ENCODE measurements around the gene OBP2B.
A peak's percentile ranks its signal among the peaks of the same experiment; 100 is the strongest.

OBP2B gene

GRCh38 chr9:133167769-133168168 lies 41.3 kb downstream of the OBP2B start:
- peak overlapping the region; percentile 54 for H2BK12ac ChIP-seq (ENCODE audit: low read length)
- H3K4ac ChIP-seq (ENCODE audit: low read depth, low read length): no peak overlapping the region
- no peak for DNase-seq
- no peak overlapping the region for H2BK5ac ChIP-seq (ENCODE audit: low read depth, low read length, poor library complexity)
- H3K9ac ChIP-seq (ENCODE audit: low read length): no peak overlapping the region
- peak overlapping the region; percentile 23 for H3K14ac ChIP-seq (ENCODE audit: low read length)
- H3K4me2 ChIP-seq (ENCODE audit: low read length): no peak overlapping the region
- H4K8ac ChIP-seq (ENCODE audit: low read depth, low read length): no peak overlapping the region
- peak overlapping the region; percentile 0 for H3K18ac ChIP-seq (ENCODE audit: low read length)
- H4K91ac ChIP-seq (ENCODE audit: low read depth, low read length): peak overlapping the region; percentile 58
- no peaks in the 10 kb centered on the region for H3K27me3 ChIP-seq (ENCODE audit: insufficient read depth, low read length)
- no peak overlapping the region for H2AFZ ChIP-seq (ENCODE audit: insufficient read depth, low read length, poor library complexity)
- H3K79me2 ChIP-seq (ENCODE audit: control insufficient read depth, insufficient read depth, low read length, poor library complexity): peaks cover 3% of the 10 kb centered on the region
- H3K4me3 ChIP-seq (ENCODE audit: low read depth, low read length): no peak overlapping the region
- H3K9me3 ChIP-seq (ENCODE audit: insufficient read depth, low read depth, low read length): peaks cover 2% of the 10 kb centered on the region
- peaks cover 18 to 36% of the 10 kb centered on the region in 2 experiments for H3K4me1 ChIP-seq (ENCODE audit: control insufficient read depth in 1 of 2, insufficient read depth in 2 of 2, low read length in 2 of 2)
- peak overlapping the region; percentile 0 for H2BK120ac ChIP-seq (ENCODE audit: insufficient read depth, low read length, poor library complexity)
- H2AK5ac ChIP-seq (ENCODE audit: low read length): no peak overlapping the region
- no peak overlapping the region for H4K12ac ChIP-seq (ENCODE audit: low read depth, low read length)
- H3K27ac ChIP-seq (ENCODE audit: low read depth, low read length): no peak overlapping the region
- peaks cover 19% of the 10 kb centered on the region for H3K79me1 ChIP-seq (ENCODE audit: low read length)
- no CpG with 5 or more reads among the region's 3 CpGs for WGBS (ENCODE audit: extremely low coverage, insufficient coverage, insufficient read length)
- no peaks in the 10 kb centered on the region for H3K36me3 ChIP-seq (ENCODE audit: control insufficient read depth in 1 of 2, insufficient read depth in 2 of 2, low read length in 2 of 2)
- no peak overlapping the region for H3K23ac ChIP-seq (ENCODE audit: low read length)

DNA sequence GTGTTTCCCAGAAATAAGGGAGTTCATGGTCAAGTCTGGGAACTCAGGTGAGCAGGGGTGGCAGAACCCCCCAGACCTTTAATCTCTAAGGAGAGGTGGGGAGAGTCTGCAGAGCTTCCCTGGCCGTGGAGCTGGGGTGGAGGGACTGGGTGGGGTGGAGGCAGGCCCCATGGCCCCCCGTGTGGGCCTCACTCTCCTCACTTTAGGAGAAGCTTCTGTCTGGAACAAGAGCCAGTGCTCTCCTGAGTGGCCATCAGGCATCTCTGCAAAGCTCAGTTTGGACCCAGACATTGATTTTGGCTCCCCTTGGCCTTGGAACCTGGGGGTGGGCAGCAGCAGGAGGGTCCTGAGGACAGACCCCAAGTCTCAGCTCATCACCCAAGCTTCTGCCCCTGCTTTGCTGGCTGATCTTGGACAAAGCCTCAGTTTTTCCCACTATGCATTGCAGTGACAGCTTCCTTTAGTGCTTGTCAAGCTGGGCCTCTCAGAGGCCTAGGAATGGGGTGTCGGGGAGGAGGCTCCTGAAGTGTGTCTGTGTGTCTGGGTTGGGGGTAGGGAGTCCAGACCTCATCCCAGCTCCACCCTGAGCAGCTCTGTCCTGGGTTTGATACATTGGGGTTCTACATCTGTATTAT lies 41.8 kb downstream of the OBP2B start:
- Histone ChIP-seq H3K4me1 (ENCODE audit: control insufficient read depth in 1 of 2, insufficient read depth in 2 of 2, low read length in 2 of 2) (peaks cover 18 to 36% of the 10 kb centered on the region in 2 experiments), H3K4ac (ENCODE audit: low read depth, low read length) (no peak overlapping the region), H4K91ac (ENCODE audit: low read depth, low read length) (peak overlapping the region; percentile 58), H4K12ac (ENCODE audit: low read depth, low read length) (no peak overlapping the region), H2AK5ac (ENCODE audit: low read length) (peak overlapping the region; percentile 18), H3K4me2 (ENCODE audit: low read length) (no peak overlapping the region), H3K27ac (ENCODE audit: low read depth, low read length) (no peak overlapping the region), H3K14ac (ENCODE audit: low read length) (no peak overlapping the region), H4K8ac (ENCODE audit: low read depth, low read length) (no peak overlapping the region), H3K18ac (ENCODE audit: low read length) (no peak overlapping the region), H3K27me3 (ENCODE audit: insufficient read depth, low read length) (no peaks in the 10 kb centered on the region), H3K36me3 (ENCODE audit: control insufficient read depth in 1 of 2, insufficient read depth in 2 of 2, low read length in 2 of 2) (no peaks in the 10 kb centered on the region), H2AFZ (ENCODE audit: insufficient read depth, low read length, poor library complexity) (no peak overlapping the region), H3K79me1 (ENCODE audit: low read length) (peaks cover 19% of the 10 kb centered on the region), H3K4me3 (ENCODE audit: low read depth, low read length) (no peak overlapping the region), H3K79me2 (ENCODE audit: control insufficient read depth, insufficient read depth, low read length, poor library complexity) (peaks cover 3% of the 10 kb centered on the region), H3K9ac (ENCODE audit: low read length) (no peak overlapping the region), H2BK120ac (ENCODE audit: insufficient read depth, low read length, poor library complexity) (no peak overlapping the region), H3K9me3 (ENCODE audit: insufficient read depth, low read depth, low read length) (peaks cover 2% of the 10 kb centered on the region), H3K23ac (ENCODE audit: low read length) (no peak overlapping the region), H2BK12ac (ENCODE audit: low read length) (peak overlapping the region; percentile 6), H2BK5ac (ENCODE audit: low read depth, low read length, poor library complexity) (no peak overlapping the region)
- DNase-seq: no peak
- WGBS (ENCODE audit: extremely low coverage, insufficient coverage, insufficient read length): no CpG with 5 or more reads among the region's 3 CpGs

DNA sequence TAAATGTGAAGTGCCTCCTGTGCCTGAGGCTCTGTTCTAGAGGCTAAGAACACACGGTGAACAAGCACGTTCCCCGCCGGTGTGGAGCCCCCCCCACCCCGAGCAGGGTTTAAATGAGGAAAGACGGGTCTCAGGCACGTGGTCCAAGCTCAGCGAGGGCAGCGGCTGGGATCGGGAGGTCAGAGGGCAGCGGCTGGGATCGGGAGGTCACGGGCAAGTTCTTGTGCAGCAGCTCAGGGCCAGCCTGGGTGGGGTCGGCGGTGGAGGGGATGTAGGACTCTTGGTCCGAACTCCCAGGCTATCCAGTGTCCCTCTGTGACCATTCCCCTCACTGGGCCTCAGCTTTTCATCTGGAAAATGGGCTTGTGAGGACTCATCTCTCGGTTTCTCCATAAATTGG lies 42.7 kb downstream of the OBP2B start:
- H2BK12ac ChIP-seq (ENCODE audit: low read length): no peak overlapping the region
- H3K4me1 ChIP-seq (ENCODE audit: control insufficient read depth in 1 of 2, insufficient read depth in 2 of 2, low read length in 2 of 2): peaks cover 18 to 36% of the 10 kb centered on the region in 2 experiments
- H3K23ac ChIP-seq (ENCODE audit: low read length): no peak overlapping the region
- no peaks in the 10 kb centered on the region for H3K27me3 ChIP-seq (ENCODE audit: insufficient read depth, low read length)
- H3K79me1 ChIP-seq (ENCODE audit: low read length): peaks cover 19% of the 10 kb centered on the region
- no peak overlapping the region for H2BK120ac ChIP-seq (ENCODE audit: insufficient read depth, low read length, poor library complexity)
- H2AFZ ChIP-seq (ENCODE audit: insufficient read depth, low read length, poor library complexity): no peak overlapping the region
- H4K8ac ChIP-seq (ENCODE audit: low read depth, low read length): no peak overlapping the region
- no peak overlapping the region for H3K9ac ChIP-seq (ENCODE audit: low read length)
- peak overlapping the region; percentile 18 for H2AK5ac ChIP-seq (ENCODE audit: low read length)
- no CpG with 5 or more reads among the region's 17 CpGs for WGBS (ENCODE audit: extremely low coverage, insufficient coverage, insufficient read length)
- no peaks in the 10 kb centered on the region for H3K36me3 ChIP-seq (ENCODE audit: control insufficient read depth in 1 of 2, insufficient read depth in 2 of 2, low read length in 2 of 2)
- no peak overlapping the region for H3K4me3 ChIP-seq (ENCODE audit: low read depth, low read length)
- DNase-seq: no peak
- peaks cover 3% of the 10 kb centered on the region for H3K79me2 ChIP-seq (ENCODE audit: control insufficient read depth, insufficient read depth, low read length, poor library complexity)
- H4K12ac ChIP-seq (ENCODE audit: low read depth, low read length): no peak overlapping the region
- no peak overlapping the region for H4K91ac ChIP-seq (ENCODE audit: low read depth, low read length)
- peaks cover 2% of the 10 kb centered on the region for H3K9me3 ChIP-seq (ENCODE audit: insufficient read depth, low read depth, low read length)
- H3K4me2 ChIP-seq (ENCODE audit: low read length): no peak overlapping the region
- no peak overlapping the region for H3K14ac ChIP-seq (ENCODE audit: low read length)
- H3K18ac ChIP-seq (ENCODE audit: low read length): no peak overlapping the region
- H2BK5ac ChIP-seq (ENCODE audit: low read depth, low read length, poor library complexity): no peak overlapping the region
- H3K27ac ChIP-seq (ENCODE audit: low read depth, low read length): no peak overlapping the region
- no peak overlapping the region for H3K4ac ChIP-seq (ENCODE audit: low read depth, low read length)

DNA sequence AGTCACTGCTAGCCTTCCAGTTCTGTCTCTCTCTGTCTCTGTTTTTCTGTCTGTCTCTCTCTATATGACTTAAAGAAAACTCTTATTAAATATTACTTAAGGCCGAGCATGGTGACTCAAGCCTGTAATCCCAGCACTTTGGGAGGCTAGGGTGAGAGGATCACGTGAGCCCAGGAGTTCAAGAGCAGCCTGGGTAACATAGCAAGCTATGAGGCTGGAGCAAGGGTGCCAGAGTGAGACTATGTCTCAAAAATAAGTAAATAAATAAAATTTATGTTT lies 43.7 kb downstream of the OBP2B start:
- Histone ChIP-seq H2BK5ac (ENCODE audit: low read depth, low read length, poor library complexity) (no peak overlapping the region), H3K4me2 (ENCODE audit: low read length) (no peak overlapping the region), H3K27ac (ENCODE audit: low read depth, low read length) (no peak overlapping the region), H3K36me3 (ENCODE audit: control insufficient read depth in 1 of 2, insufficient read depth in 2 of 2, low read length in 2 of 2) (no peaks in the 10 kb centered on the region), H4K91ac (ENCODE audit: low read depth, low read length) (no peak overlapping the region), H2AFZ (ENCODE audit: insufficient read depth, low read length, poor library complexity) (no peak overlapping the region), H3K9me3 (ENCODE audit: insufficient read depth, low read depth, low read length) (peaks cover 2% of the 10 kb centered on the region), H2BK120ac (ENCODE audit: insufficient read depth, low read length, poor library complexity) (no peak overlapping the region), H3K9ac (ENCODE audit: low read length) (no peak overlapping the region), H2AK5ac (ENCODE audit: low read length) (no peak overlapping the region), H4K8ac (ENCODE audit: low read depth, low read length) (no peak overlapping the region), H3K4me1 (ENCODE audit: control insufficient read depth in 1 of 2, insufficient read depth in 2 of 2, low read length in 2 of 2) (peaks cover 18 to 36% of the 10 kb centered on the region in 2 experiments), H3K18ac (ENCODE audit: low read length) (no peak overlapping the region), H3K27me3 (ENCODE audit: insufficient read depth, low read length) (no peaks in the 10 kb centered on the region), H3K14ac (ENCODE audit: low read length) (no peak overlapping the region), H3K4me3 (ENCODE audit: low read depth, low read length) (no peak overlapping the region), H3K79me1 (ENCODE audit: low read length) (peaks cover 19% of the 10 kb centered on the region), H2BK12ac (ENCODE audit: low read length) (no peak overlapping the region), H3K23ac (ENCODE audit: low read length) (no peak overlapping the region), H3K4ac (ENCODE audit: low read depth, low read length) (no peak overlapping the region), H3K79me2 (ENCODE audit: control insufficient read depth, insufficient read depth, low read length, poor library complexity) (peaks cover 3% of the 10 kb centered on the region), H4K12ac (ENCODE audit: low read depth, low read length) (no peak overlapping the region)
- WGBS (ENCODE audit: extremely low coverage, insufficient coverage, insufficient read length): no CpG with 5 or more reads among the region's 2 CpGs
- DNase-seq: no peak

Data from trophoblast cell (in vitro differentiated cells and primary cell).